HepG2 (cell line): ENCODE measurements around the gene SLC34A3. TPM values are rescaled to one million over a fixed set of nuclear protein-coding genes. Genes with fewer than 3 reads are reported as not detected.

Experiments
- AHR ChIP-seq: IDR thresholded peaks from 2 replicates; pipeline ENCODE4 v1.6.1; 2018; ENCODE audit warnings: missing genetic modification reagents, missing compliant biosample characterization
- ARNT ChIP-seq: fragments of 450-650 bp; IDR thresholded peaks from 2 replicates; pipeline ENCODE4 v1.6.1; 2017
- ASH2L ChIP-seq: fragments of 300-600, 200-600 bp; sonication (generic); IDR thresholded peaks from 2 replicates; pipeline ENCODE4 v1.7.0; 2017; ENCODE audit warnings: low read depth, mild to moderate bottlenecking, moderate library complexity, mixed read lengths, low read length; ENCODE audit not compliant: insufficient read length
- ATF2 ChIP-seq: sonication (generic); formaldehyde crosslinking; IDR thresholded peaks from 2 replicates; pipeline ENCODE4 v1.4.0; 2020; ENCODE audit warnings: missing genetic modification reagents
- HOMEZ ChIP-seq: IDR thresholded peaks from 2 replicates; pipeline ENCODE4 v1.6.1; 2016; ENCODE audit warnings: low read depth
- JARID2 ChIP-seq: sonication (generic); formaldehyde crosslinking; IDR thresholded peaks from 2 replicates; pipeline ENCODE4 v1.8.1; 2023; ENCODE audit warnings: missing genetic modification reagents, inconsistent platforms; ENCODE audit not compliant: insufficient replicate concordance
- KLF15 ChIP-seq: sonication (generic); formaldehyde crosslinking; IDR thresholded peaks from 2 replicates; pipeline ENCODE4 v1.8.1; 2023; ENCODE audit warnings: borderline replicate concordance, mild to moderate bottlenecking, inconsistent platforms, missing genetic modification reagents, mixed read lengths
- SKIL ChIP-seq: sonication (generic); formaldehyde crosslinking; IDR thresholded peaks from 2 replicates; pipeline ENCODE4 v1.8.0; 2022; ENCODE audit warnings: missing genetic modification reagents, mild to moderate bottlenecking, moderate library complexity, borderline replicate concordance
- SMAD1 ChIP-seq: sonication (generic); formaldehyde crosslinking; IDR thresholded peaks from 2 replicates; pipeline ENCODE4 v1.4.0; 2020; ENCODE audit warnings: missing genetic modification reagents, low read depth, mild to moderate bottlenecking, borderline replicate concordance
- SP2 ChIP-seq: sonication (generic); formaldehyde crosslinking; IDR thresholded peaks from 2 replicates; pipeline ENCODE4 v1.5.1; 2020; ENCODE audit warnings: mild to moderate bottlenecking, missing genetic modification reagents
- SRSF4 ChIP-seq: fragments of 200-400 bp; formaldehyde crosslinking; IDR thresholded peaks from one replicate; pipeline ENCODE4 v1.6.1; 2018; ENCODE audit warnings: mild to moderate bottlenecking, low read depth, low read length, moderate library complexity; ENCODE audit not compliant: poor library complexity, severe bottlenecking
- TBP ChIP-seq: sonication (generic); formaldehyde crosslinking; IDR thresholded peaks from 2 replicates; pipeline ENCODE4 v1.5.0; 2020; ENCODE audit warnings: missing genetic modification reagents
- THAP11 ChIP-seq: IDR thresholded peaks from 2 replicates; pipeline ENCODE4 v1.6.1; 2016; ENCODE audit warnings: missing biosample characterization, missing genetic modification reagents
- ZBTB1 ChIP-seq: sonication (generic); formaldehyde crosslinking; IDR thresholded peaks from 2 replicates; pipeline ENCODE4 v1.4.0; 2020; ENCODE audit warnings: missing genetic modification reagents, borderline replicate concordance
- ZBTB44 ChIP-seq: sonication (generic); formaldehyde crosslinking; IDR thresholded peaks from 2 replicates; pipeline ENCODE4 v1.4.0; 2020; ENCODE audit warnings: missing genetic modification reagents
- ZFX ChIP-seq: sonication (generic); formaldehyde crosslinking; IDR thresholded peaks from 2 replicates; pipeline ENCODE4 v1.4.0; 2020; ENCODE audit warnings: mild to moderate bottlenecking, low read depth, missing genetic modification reagents, moderate library complexity
- ZGPAT ChIP-seq: IDR thresholded peaks from 2 replicates; pipeline ENCODE4 v1.6.1; 2016; ENCODE audit warnings: mild to moderate bottlenecking
- ZNF3 ChIP-seq: IDR thresholded peaks from 2 replicates; pipeline ENCODE4 v1.7.0; 2017; ENCODE audit warnings: inconsistent platforms
- ZNF333 ChIP-seq: sonication (generic); formaldehyde crosslinking; IDR thresholded peaks from 2 replicates; pipeline ENCODE4 v1.4.0; 2020; ENCODE audit warnings: mild to moderate bottlenecking, missing genetic modification reagents, borderline replicate concordance
- ZNF354B ChIP-seq: sonication (generic); formaldehyde crosslinking; IDR thresholded peaks from 2 replicates; pipeline ENCODE4 v1.8.0; 2022; ENCODE audit warnings: mild to moderate bottlenecking, missing genetic modification reagents
- ZNF550 ChIP-seq: sonication (generic); formaldehyde crosslinking; IDR thresholded peaks from 2 replicates; pipeline ENCODE4 v1.4.0; 2020; ENCODE audit warnings: mild to moderate bottlenecking, missing genetic modification reagents, borderline replicate concordance
- polyA plus RNA-seq, 8 experiments: library from polyadenylated mRNA; depleted of rRNA in 3 of 8; stranded (reverse) in 7 of 8; unstranded in 1 of 8; fragments of >200 nt; fragmentation: Illumina TruSeq in 4 of 8; extraction: Trizol in 4 of 8; gene quantifications; 2 replicates each; pipeline versions ENCODE4 v1.2.1 to v1.2.3, GENCODE V29; 2011 to 2016; ENCODE audit warnings: low read depth in 4 of 8, missing spikeins in 1 of 8, mixed read lengths in 1 of 8; ENCODE audit not compliant: insufficient read depth in 1 of 8
- total RNA-seq, 5 experiments: library from RNA; depleted of rRNA; stranded (reverse); fragments of >200 nt; fragmentation: Illumina TruSeq; extraction: Trizol; gene quantifications; 2 replicates each; pipeline ENCODE4 v1.2.3, GENCODE V29; 2016; ENCODE audit warnings: low read depth in 1 of 5

The SLC34A3 gene
- total and polyA plus RNA-seq, 2 of the 13 experiments (the other 11 are each of a cell fraction or from before 2014, with no cell fraction given): 0.07 to 1.0 TPM

- TF ChIP-seq SMAD1 (CRISPR knock-in tag) (no peak; the same call in 1 of the 2 replicates), ATF2 (no peak; the same call in 1 of the 2 replicates), SRSF4 (no peak), ZBTB1 (CRISPR knock-in tag) (peak; percentile 99), ZBTB44 (CRISPR knock-in tag) (no peak), ZGPAT (peak; percentile 23; the same call in 1 of the 2 replicates), SKIL (CRISPR knock-in tag) (no peak), ARNT (no peak), SP2 (peak; percentile 52), ZFX (CRISPR knock-in tag) (no peak), JARID2 (CRISPR knock-in tag) (no peak), HOMEZ (CRISPR knock-in tag) (no peak), THAP11 (CRISPR knock-in tag) (peak; percentile 88), TBP (no peak), ZNF3 (CRISPR knock-in tag) (no peak), KLF15 (CRISPR knock-in tag) (no peak), ASH2L (no peak), ZNF354B (no peak), ZNF333 (CRISPR knock-in tag) (no peak; the same call in 1 of the 2 replicates), ZNF550 (no peak), AHR (CRISPR knock-in tag) (no peak)
Measured at GRCh38 chr9:137254624-137255447, 24.1 kb downstream of the SLC34A3 start, which contains the start of gene NELFB (continued).
